ENCODE results near the gene OOSP1. TPM values are rescaled to one million over a fixed set of nuclear protein-coding genes. Genes with fewer than 3 reads are reported as not detected.

Gene OOSP1
- total and polyA plus RNA-seq, 2 experiments from 2014 or later: not detected

GRCh38 chr11:59990421-59990820 is 52.2 kb downstream of the OOSP1 start (continued):
- TF ChIP-seq ZNF462 (CRISPR knock-in tag; IDR thresholded peaks at IDR 0.05): no peak

GRCh38 chr11:59992425-59992824 is 54.2 kb downstream of the OOSP1 start:
- Histone ChIP-seq H3F3A (replicated peaks; ENCODE audit: low read depth) (no peaks in the 10 kb centered on the region), H3K36me3 (ENCODE audit: insufficient read depth) (peaks cover 2% of the 10 kb centered on the region; the same call in 1 of the 2 replicates), H3K4me1 (ENCODE audit: insufficient read depth) (no peaks in the 10 kb centered on the region), H3K9me2 (ENCODE audit: insufficient read depth) (peaks cover 8% of the 10 kb centered on the region; the same call in 1 of the 2 replicates), H2AFZ (no peak overlapping the region), H3K4me3 (no peak overlapping the region), H4K20me1 (replicated peaks; ENCODE audit: insufficient read depth) (no peaks in the 10 kb centered on the region), H3K4me2 (no peak overlapping the region), H3K27ac (ENCODE audit: low read depth) (no peak overlapping the region), H3K27me3 (ENCODE audit: insufficient read depth) (no peaks in the 10 kb centered on the region), H3K79me2 (replicated peaks; ENCODE audit: insufficient read depth) (no peaks in the 10 kb centered on the region)
- Mint-ChIP-seq H3K27me3 (ENCODE audit: insufficient read depth, low read depth, poor library complexity) (no peaks in the 10 kb centered on the region), H3K36me3 (ENCODE audit: low read depth) (no peaks in the 10 kb centered on the region), H3K4me1 (no peaks in the 10 kb centered on the region), H3K4me3 (no peak overlapping the region), H3K9me3 (peaks cover 18% of the 10 kb centered on the region; the same call in 2 of the 3 replicates), H3K27ac (no peak overlapping the region)
- no peak for ATAC-seq
- no peak for DNase-seq (ENCODE audit: low spot score)
- no peak for TF ChIP-seq NANOG (IDR thresholded peaks at IDR 0.05; ENCODE audit: borderline replicate concordance)
- TF ChIP-seq STAT1 (IDR thresholded peaks at IDR 0.05; ENCODE audit: unreplicated experiment): no peak
- TF ChIP-seq EZH2 (IDR thresholded peaks at IDR 0.05; ENCODE audit: low read depth, unreplicated experiment): no peak
- TF ChIP-seq EZH2phosphoT487 (IDR thresholded peaks at IDR 0.05; ENCODE audit: unreplicated experiment): no peak
- TF ChIP-seq CREB1 (CRISPR knock-in tag; IDR thresholded peaks at IDR 0.05; ENCODE audit: low read depth): no peak
- TF ChIP-seq JUNB (IDR thresholded peaks at IDR 0.05; ENCODE audit: unreplicated experiment): no peak
- no peak for TF ChIP-seq ZNF331 (CRISPR knock-in tag; IDR thresholded peaks at IDR 0.05; ENCODE audit: low read depth)
- TF ChIP-seq POLR2AphosphoS5 (IDR thresholded peaks at IDR 0.05; ENCODE audit: low read depth): no peak
- no peak for TF ChIP-seq ZNF462 (CRISPR knock-in tag; IDR thresholded peaks at IDR 0.05)
- no peak for TF ChIP-seq ETS1 (IDR thresholded peaks at IDR 0.05)
